Caco-2 (cell line): Measurements from ENCODE around the gene IRF2. TPM values are rescaled to one million over a fixed set of nuclear protein-coding genes. Genes with fewer than 3 reads are reported as not detected.

Source experiments
- BruUV-seq: library from RNA; stranded (reverse); fragments of 400-500 nt; replicated peaks from 2 replicates; lab custom pipeline; 2021; lab: Mats Ljungman, UMichigan
- CTCF ChIA-PET: fragments of 300-600 bp; sonication (Branson Sonifier 250); formaldehyde crosslinking; loops from one replicate; lab custom pipeline; 2022; ENCODE audit warnings: antibody characterized with exemption; lab: Charles Lee
- POLR2A ChIA-PET: fragments of 300-600 bp; sonication (Branson Sonifier 250); formaldehyde crosslinking; loops from one replicate; lab custom pipeline; 2022; ENCODE audit warnings: antibody characterized with exemption; lab: Charles Lee
- DNase-seq, 2 experiments: peaks; one replicate each; pipeline versions ENCODE4 v3.0.0 to v3.0.0-alpha.2; 2020 to 2022
- H3K27me3 ChIP-seq: replicated peaks from 2 replicates; pipeline ENCODE4 v1.6.0; 2011; ENCODE audit warnings: low read length; ENCODE audit not compliant: control insufficient read depth, insufficient read depth
- H3K36me3 ChIP-seq: 2 replicates; pipeline ENCODE4 v1.5.1; 2011; ENCODE audit warnings: low read length; ENCODE audit not compliant: control insufficient read depth, insufficient read depth
- H3K4me1 ChIP-seq: fragments of 250-450 bp; sonication (Bioruptor Pico); 2 replicates; pipeline ENCODE4 v1.5.1; 2020; ENCODE audit warnings: mild to moderate bottlenecking
- H3K4me3 ChIP-seq: 2 replicates; pipeline ENCODE4 v1.5.1; 2011; ENCODE audit warnings: low read depth, mild to moderate bottlenecking, control low read depth, low read length
- H3K9me3 ChIP-seq: fragments of 250-450 bp; sonication (Bioruptor Pico); 2 replicates; pipeline ENCODE4 v1.5.1; 2020; ENCODE audit warnings: mild to moderate bottlenecking, moderate library complexity
- H3K27ac Mint-ChIP-seq: one replicate; pipeline ENCODE4 v1.8.0; 2022; ENCODE audit warnings: mixed read lengths; ENCODE audit not compliant: unreplicated experiment
- H3K27me3 Mint-ChIP-seq: one replicate; pipeline ENCODE4 v1.8.0; 2022; ENCODE audit warnings: mixed read lengths; ENCODE audit not compliant: insufficient read depth, unreplicated experiment
- H3K36me3 Mint-ChIP-seq: one replicate; pipeline ENCODE4 v1.8.0; 2022; ENCODE audit warnings: mild to moderate bottlenecking, mixed read lengths; ENCODE audit not compliant: insufficient read depth, unreplicated experiment
- H3K4me1 Mint-ChIP-seq: one replicate; pipeline ENCODE4 v1.8.0; 2022; ENCODE audit warnings: low read depth, mixed read lengths; ENCODE audit not compliant: unreplicated experiment
- H3K4me3 Mint-ChIP-seq: one replicate; pipeline ENCODE4 v1.8.0; 2022; ENCODE audit warnings: mild to moderate bottlenecking, moderate library complexity, mixed read lengths; ENCODE audit not compliant: unreplicated experiment
- H3K9me3 Mint-ChIP-seq: one replicate; pipeline ENCODE4 v1.8.0; 2022; ENCODE audit warnings: mixed read lengths; ENCODE audit not compliant: unreplicated experiment
- CTCF ChIP-seq, 2 experiments: fragments of 200-600 bp in 1 of 2; IDR thresholded peaks; 1 replicate in 1 of 2; 2 replicates in 1 of 2; pipeline versions ENCODE4 v1.5.1 to v1.8.0; 2011 to 2022; ENCODE audit warnings: antibody characterized with exemption in 1 of 2, control low read depth in 1 of 2, inconsistent platforms in 1 of 2, low read depth in 1 of 2, low read length in 1 of 2, mild to moderate bottlenecking in 1 of 2, moderate library complexity in 1 of 2; ENCODE audit not compliant: insufficient read depth in 1 of 2, severe bottlenecking in 1 of 2, unreplicated experiment in 1 of 2
- intact Hi-C: fragments of 100-400 bp; cut with micrococcal nuclease; formaldehyde crosslinking; loops from one replicate; pipeline ENCODE4 v1.10.0; 2022; ENCODE audit not compliant: unreplicated experiment
- total RNA-seq: library from RNA; stranded (reverse); gene quantifications from 2 replicates; pipeline ENCODE4 v1.2.3, GENCODE V29; 2022

Gene IRF2
- total RNA-seq, 1 experiment from 2014 or later: 9.2 TPM

DNA sequence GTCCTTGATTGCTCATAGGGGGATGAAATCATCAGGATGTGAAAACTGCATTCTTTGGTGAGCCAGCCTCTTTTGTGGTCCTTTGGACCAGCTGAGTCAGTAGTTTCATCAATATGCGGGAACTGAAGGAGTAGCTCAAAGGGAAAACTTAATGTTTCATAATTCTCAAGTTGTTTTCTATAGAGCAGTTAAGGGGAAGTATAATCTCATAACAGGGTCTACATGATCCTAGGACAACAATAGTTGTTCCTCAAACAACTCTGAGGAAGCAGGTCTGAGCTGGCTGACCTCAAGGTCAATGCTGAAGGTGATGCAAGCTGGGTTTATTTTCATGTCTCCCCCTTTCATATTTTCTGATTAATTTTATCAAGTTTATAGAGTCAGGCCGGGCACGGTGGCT is 36.1 kb upstream of the IRF2 start:
- H3K4me1 ChIP-seq: no peaks in the 10 kb centered on the region
- Mint-ChIP-seq H3K4me3 (no peak overlapping the region), H3K27ac (no peak overlapping the region), H3K36me3 (no peaks in the 10 kb centered on the region), H3K27me3 (no peaks in the 10 kb centered on the region), H3K9me3 (peaks cover 9% of the 10 kb centered on the region), H3K4me1 (peaks cover 1% of the 10 kb centered on the region)
- intact Hi-C loops: no loop called here
- no peak for TF ChIP-seq CTCF (IDR thresholded peaks at IDR 0.05; ENCODE audit: insufficient read depth in 1 of 2, low read depth in 1 of 2, low read length in 1 of 2, severe bottlenecking in 1 of 2, unreplicated experiment in 1 of 2)
- 0 out of 2 replicates have a peak, but pooled peaks cover 8% of the 10 kb centered on the region for H3K9me3 ChIP-seq
- H3K27me3 ChIP-seq: no peaks in the 10 kb centered on the region
- H3K4me3 ChIP-seq: no peak overlapping the region
- no peak for DNase-seq
- ChIA-PET CTCF (no interaction called here), POLR2A (no interaction called here)
- no TSS peak for BruUV-seq
- no peaks in the 10 kb centered on the region for H3K36me3 ChIP-seq

DNA sequence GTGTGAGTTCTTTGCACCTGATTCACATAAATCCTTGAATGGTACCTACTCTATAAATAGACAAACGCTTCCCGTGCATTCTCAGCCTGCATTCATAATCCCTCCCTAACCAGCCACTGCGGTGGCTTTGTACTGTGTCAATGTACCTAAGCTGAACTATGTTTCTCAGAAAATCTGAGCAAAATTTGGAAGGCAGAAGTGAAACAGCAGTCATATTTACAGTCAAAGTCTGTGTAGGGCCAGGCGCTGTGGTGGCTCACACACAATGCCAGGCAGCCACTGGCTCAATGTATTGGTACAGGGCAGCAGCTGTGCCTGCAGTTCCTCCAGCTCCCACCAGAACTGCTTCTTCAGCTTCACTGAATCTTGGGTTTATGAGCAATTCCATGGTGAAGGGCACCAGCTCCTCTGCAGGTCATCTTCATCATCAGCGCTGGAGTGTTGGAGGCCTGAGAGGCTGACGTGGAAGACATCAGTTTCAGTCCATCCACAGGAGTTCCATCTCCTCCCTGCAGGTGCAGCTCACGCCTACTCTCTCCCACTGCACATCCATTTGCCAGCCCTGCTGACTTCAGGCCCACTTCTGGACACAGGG is 32.3 kb upstream of the IRF2 start:
- Mint-ChIP-seq H3K27me3 (no peaks in the 10 kb centered on the region), H3K4me3 (no peak overlapping the region), H3K27ac (no peak overlapping the region), H3K4me1 (no peaks in the 10 kb centered on the region), H3K9me3 (peaks cover 9% of the 10 kb centered on the region), H3K36me3 (no peaks in the 10 kb centered on the region)
- Histone ChIP-seq H3K9me3 (0 out of 2 replicates have a peak, but pooled peaks cover 8% of the 10 kb centered on the region), H3K36me3 (no peaks in the 10 kb centered on the region), H3K27me3 (no peaks in the 10 kb centered on the region), H3K4me1 (no peaks in the 10 kb centered on the region), H3K4me3 (no peak overlapping the region)
- intact Hi-C loops: no loop called here
- ChIA-PET POLR2A (no interaction called here), CTCF (interaction anchor here (1.0 kb wide), 1 partner anchor 219 kb away, joined by 3 read pairs; no protein-coding TSS in a partner anchor)
- TF ChIP-seq CTCF (IDR thresholded peaks at IDR 0.05; ENCODE audit: insufficient read depth in 1 of 2, low read depth in 1 of 2, low read length in 1 of 2, severe bottlenecking in 1 of 2, unreplicated experiment in 1 of 2): peak in 1 of 2 experiments; percentile 27
- BruUV-seq: no TSS peak
- peak in 1 of 2 experiments; percentile 5 for DNase-seq

GRCh38 chr4:184504385-184504784 is 30.0 kb upstream of the IRF2 start:
- intact Hi-C loops: no loop called here
- H3K9me3 Mint-ChIP-seq: no peaks in the 10 kb centered on the region
- no peak overlapping the region for H3K4me3 Mint-ChIP-seq

More at GRCh38 chr4:184504385-184504784, 30.0 kb upstream of the IRF2 start:
- H3K27ac Mint-ChIP-seq: no peak overlapping the region
- no peak for DNase-seq
- POLR2A ChIA-PET: no interaction called here
- BruUV-seq: no TSS peak
- CTCF ChIA-PET: no interaction called here
- no peaks in the 10 kb centered on the region for H3K27me3 ChIP-seq
- H3K9me3 ChIP-seq: no peaks in the 10 kb centered on the region
- no peak for TF ChIP-seq CTCF (IDR thresholded peaks at IDR 0.05; ENCODE audit: insufficient read depth in 1 of 2, low read depth in 1 of 2, low read length in 1 of 2, severe bottlenecking in 1 of 2, unreplicated experiment in 1 of 2)
- H3K4me3 ChIP-seq: no peak overlapping the region
- no peaks in the 10 kb centered on the region for H3K4me1 Mint-ChIP-seq
- H3K36me3 Mint-ChIP-seq: no peaks in the 10 kb centered on the region
- no peaks in the 10 kb centered on the region for H3K36me3 ChIP-seq
- no peaks in the 10 kb centered on the region for H3K4me1 ChIP-seq
- H3K27me3 Mint-ChIP-seq: no peaks in the 10 kb centered on the region
